Measurements from ENCODE around the gene DDX21. TPM values are rescaled to one million over a fixed set of nuclear protein-coding genes. Genes with fewer than 3 reads are reported as not detected.
"Not testable (repeated sequence)": the region's sequence is repeated elsewhere in the genome, so short reads cannot be mapped to it uniquely, and the experiment has no call there.

DDX21 gene
- total RNA-seq, 1 donor from 2014 or later: 112 TPM

GRCh38 chr10:69009360-69009759, 53.4 kb downstream of the DDX21 start:
- H3K27me3 ChIP-seq (ENCODE audit: control insufficient read depth, insufficient read depth, low read length): no peaks in the 10 kb centered on the region
- no peak overlapping the region for H3K4me3 ChIP-seq (ENCODE audit: low read depth, low read length)
- TF ChIP-seq, protein P1, sequence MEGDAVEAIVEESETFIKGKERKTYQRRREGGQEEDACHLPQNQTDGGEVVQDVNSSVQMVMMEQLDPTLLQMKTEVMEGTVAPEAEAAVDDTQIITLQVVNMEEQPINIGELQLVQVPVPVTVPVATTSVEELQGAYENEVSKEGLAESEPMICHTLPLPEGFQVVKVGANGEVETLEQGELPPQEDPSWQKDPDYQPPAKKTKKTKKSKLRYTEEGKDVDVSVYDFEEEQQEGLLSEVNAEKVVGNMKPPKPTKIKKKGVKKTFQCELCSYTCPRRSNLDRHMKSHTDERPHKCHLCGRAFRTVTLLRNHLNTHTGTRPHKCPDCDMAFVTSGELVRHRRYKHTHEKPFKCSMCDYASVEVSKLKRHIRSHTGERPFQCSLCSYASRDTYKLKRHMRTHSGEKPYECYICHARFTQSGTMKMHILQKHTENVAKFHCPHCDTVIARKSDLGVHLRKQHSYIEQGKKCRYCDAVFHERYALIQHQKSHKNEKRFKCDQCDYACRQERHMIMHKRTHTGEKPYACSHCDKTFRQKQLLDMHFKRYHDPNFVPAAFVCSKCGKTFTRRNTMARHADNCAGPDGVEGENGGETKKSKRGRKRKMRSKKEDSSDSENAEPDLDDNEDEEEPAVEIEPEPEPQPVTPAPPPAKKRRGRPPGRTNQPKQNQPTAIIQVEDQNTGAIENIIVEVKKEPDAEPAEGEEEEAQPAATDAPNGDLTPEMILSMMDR (IDR thresholded peaks at IDR 0.05; ENCODE audit: insufficient read depth, low read length, poor library complexity, severe bottlenecking): no peak
- DNase-seq (ENCODE audit: low read depth): no peak
- H3K36me3 ChIP-seq (ENCODE audit: control insufficient read depth, insufficient read depth, low read length): no peaks in the 10 kb centered on the region

GRCh38 chr10:69010151-69010640, 54.2 kb downstream of the DDX21 start:
- TF ChIP-seq, protein P1 (IDR thresholded peaks at IDR 0.05; ENCODE audit: insufficient read depth, low read length, poor library complexity, severe bottlenecking): no peak
- no peak overlapping the region for H3K4me3 ChIP-seq (ENCODE audit: low read depth, low read length)
- no peaks in the 10 kb centered on the region for H3K27me3 ChIP-seq (ENCODE audit: control insufficient read depth, insufficient read depth, low read length)
- no peak for DNase-seq (ENCODE audit: low read depth)
- H3K36me3 ChIP-seq (ENCODE audit: control insufficient read depth, insufficient read depth, low read length): no peaks in the 10 kb centered on the region

DNA sequence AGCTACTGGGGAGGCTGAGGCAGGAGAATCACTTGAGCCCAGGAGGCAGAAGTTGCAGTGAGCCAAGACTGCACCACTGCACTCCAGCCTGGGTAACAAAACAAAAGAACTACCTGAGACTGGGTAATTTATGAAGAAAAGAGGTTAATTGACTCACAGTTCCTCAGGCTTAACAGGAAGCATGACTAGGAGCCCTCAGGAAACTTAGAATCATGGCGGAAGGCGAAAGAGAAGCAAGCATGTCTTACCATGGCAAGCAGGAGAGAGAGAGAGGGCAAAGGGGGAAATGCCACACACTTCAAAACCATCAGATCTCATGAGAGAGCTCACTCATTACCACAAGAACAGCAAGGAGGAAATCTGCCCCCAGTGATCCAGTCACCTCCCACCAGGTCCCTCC, 56.8 kb downstream of the DDX21 start:
- not testable (repeated sequence) for DNase-seq (ENCODE audit: low read depth); H3K27me3 ChIP-seq (ENCODE audit: control insufficient read depth, insufficient read depth, low read length); H3K36me3 ChIP-seq (ENCODE audit: control insufficient read depth, insufficient read depth, low read length); H3K4me3 ChIP-seq (ENCODE audit: low read depth, low read length)

GRCh38 chr10:69014171-69014570, 58.2 kb downstream of the DDX21 start:
- H3K27me3 ChIP-seq (ENCODE audit: control insufficient read depth, insufficient read depth, low read length): no peaks in the 10 kb centered on the region
- DNase-seq (ENCODE audit: low read depth): no peak
- no peaks in the 10 kb centered on the region for H3K36me3 ChIP-seq (ENCODE audit: control insufficient read depth, insufficient read depth, low read length)
- TF ChIP-seq, protein P1 (IDR thresholded peaks at IDR 0.05; ENCODE audit: insufficient read depth, low read length, poor library complexity, severe bottlenecking): no peak
- H3K4me3 ChIP-seq (ENCODE audit: low read depth, low read length): no peak overlapping the region

GRCh38 chr10:69018613-69019012, 62.6 kb downstream of the DDX21 start:
- no peaks in the 10 kb centered on the region for H3K36me3 ChIP-seq (ENCODE audit: control insufficient read depth, insufficient read depth, low read length)
- TF ChIP-seq, protein P1 (IDR thresholded peaks at IDR 0.05; ENCODE audit: insufficient read depth, low read length, poor library complexity, severe bottlenecking): no peak
- H3K4me3 ChIP-seq (ENCODE audit: low read depth, low read length): no peak overlapping the region
- no peak for DNase-seq (ENCODE audit: low read depth)
- no peaks in the 10 kb centered on the region for H3K27me3 ChIP-seq (ENCODE audit: control insufficient read depth, insufficient read depth, low read length)

DNA sequence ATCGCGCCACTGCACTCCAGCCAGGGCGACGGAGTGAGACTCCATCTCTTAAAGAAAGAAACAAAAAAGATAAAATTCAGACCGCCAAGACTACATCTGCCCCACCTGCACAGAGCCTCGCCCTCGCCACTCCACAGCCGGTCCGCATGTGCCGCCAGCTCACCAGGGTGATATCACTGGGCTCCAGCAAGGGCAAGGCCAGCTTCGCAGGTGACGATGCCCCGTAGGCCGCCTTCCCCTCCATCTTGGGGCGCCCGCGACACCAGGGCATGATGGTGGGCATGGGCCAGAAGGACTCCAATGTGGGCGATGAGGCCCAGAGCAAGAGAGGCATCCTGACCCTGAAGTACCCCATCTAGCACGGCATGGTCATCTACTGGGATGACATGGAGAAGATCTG, 66.6 kb downstream of the DDX21 start:
- TF ChIP-seq, protein P1 (IDR thresholded peaks at IDR 0.05; ENCODE audit: insufficient read depth, low read length, poor library complexity, severe bottlenecking): no peak

More for the DNA sequence above, 66.6 kb downstream of the DDX21 start:
- no peak for DNase-seq (ENCODE audit: low read depth)
- Histone ChIP-seq H3K36me3 (ENCODE audit: control insufficient read depth, insufficient read depth, low read length) (no peaks in the 10 kb centered on the region), H3K4me3 (ENCODE audit: low read depth, low read length) (no peak overlapping the region), H3K27me3 (ENCODE audit: control insufficient read depth, insufficient read depth, low read length) (no peaks in the 10 kb centered on the region)
